Glomerular visceral epithelial cell (primary cell): ENCODE results near the gene MCU.
A peak's percentile ranks its signal among the peaks of the same experiment; 100 is the strongest.
"Not testable (repeated sequence)": the region's sequence is repeated elsewhere in the genome, so short reads cannot be mapped to it uniquely, and the experiment has no call there.

Experiments used
- DNase-seq: peaks from one replicate; pipeline ENCODE4 v3.0.0-alpha.2; 2016; ENCODE audit errors: extremely low spot score

Gene MCU

GRCh38 chr10:72691863-72692743 lies at the start of gene MCU:
MCU (plus strand) TSS chr10:72692143; CDS start chr10:72692152, 9 bp downstream.
- peak; percentile 95 for DNase-seq

- DNase-seq: no peak
Observed at GRCh38 chr10:72642318-72642717, 49.6 kb upstream of the MCU start.

- DNase-seq: no peak
Observed at GRCh38 chr10:72645263-72645858, 46.6 kb upstream of the MCU start.

GRCh38 chr10:72646971-72647370 lies 45.0 kb upstream of the MCU start:
- DNase-seq: not testable (repeated sequence)

GRCh38 chr10:72648301-72648700 lies 43.6 kb upstream of the MCU start:
- DNase-seq: no peak

- DNase-seq: no peak
Observed at GRCh38 chr10:72649291-72649690, 42.7 kb upstream of the MCU start.

GRCh38 chr10:72653383-72654096 lies 38.4 kb upstream of the MCU start:
- no peak for DNase-seq

GRCh38 chr10:72654720-72655119 lies 37.2 kb upstream of the MCU start:
- no peak for DNase-seq

- no peak for DNase-seq
Observed at GRCh38 chr10:72658696-72659400, 33.1 kb upstream of the MCU start.

GRCh38 chr10:72659694-72660093 lies 32.2 kb upstream of the MCU start:
- peak; percentile 77 for DNase-seq

- DNase-seq: no peak
Observed at GRCh38 chr10:72660220-72660619, 31.7 kb upstream of the MCU start.

GRCh38 chr10:72661431-72661830 lies 30.5 kb upstream of the MCU start:
- DNase-seq: no peak

- no peak for DNase-seq
Observed at GRCh38 chr10:72663971-72664370, 28.0 kb upstream of the MCU start.

- DNase-seq: no peak
Observed at GRCh38 chr10:72665925-72666324, 26.0 kb upstream of the MCU start.

- DNase-seq: no peak
Observed at GRCh38 chr10:72667207-72667864, 24.6 kb upstream of the MCU start.

GRCh38 chr10:72673280-72673679 lies 18.7 kb upstream of the MCU start:
- no peak for DNase-seq

- not testable (repeated sequence) for DNase-seq
Observed at GRCh38 chr10:72674174-72674573, 17.8 kb upstream of the MCU start.

- no peak for DNase-seq
Observed at GRCh38 chr10:72679838-72680241, 12.1 kb upstream of the MCU start.

- peak; percentile 65 for DNase-seq
Observed at GRCh38 chr10:72682638-72683037, 9.3 kb upstream of the MCU start.

GRCh38 chr10:72685264-72685921 lies 6.5 kb upstream of the MCU start:
- DNase-seq: no peak

GRCh38 chr10:72686430-72686829 lies 5.5 kb upstream of the MCU start:
- DNase-seq: not testable (repeated sequence)
